ENCODE results near the gene RNF222.

- TF ChIP-seq CTCF (IDR thresholded peaks at IDR 0.05) = no peak
- TF ChIP-seq PBX3 (IDR thresholded peaks at IDR 0.05) = no peak
- no peak for TF ChIP-seq POLR2A (IDR thresholded peaks at IDR 0.05; ENCODE audit: low read length)
- no peak for TF ChIP-seq PHF8 (IDR thresholded peaks at IDR 0.05; ENCODE audit: borderline replicate concordance, low read depth)
- TF ChIP-seq REST (IDR thresholded peaks at IDR 0.05) = no peak
- no peak for TF ChIP-seq SMC3 (IDR thresholded peaks at IDR 0.05)
- no peak for TF ChIP-seq BCL3 (IDR thresholded peaks at IDR 0.05)
- TF ChIP-seq MAZ (IDR thresholded peaks at IDR 0.05; ENCODE audit: borderline replicate concordance, low read depth, low read length) = no peak
- no peak for TF ChIP-seq RARB (CRISPR knock-in tag; IDR thresholded peaks at IDR 0.05)
- TF ChIP-seq MYC (IDR thresholded peaks at IDR 0.05; ENCODE audit: borderline replicate concordance, low read length) = no peak
- TF ChIP-seq ATOH8 (CRISPR knock-in tag; IDR thresholded peaks at IDR 0.05; ENCODE audit: low read depth) = no peak
- no peak for TF ChIP-seq RAD21 (conservative IDR thresholded peaks at IDR 0.05 in 1 of 2, IDR thresholded peaks at IDR 0.05 in 1 of 2)
Observed at GRCh38 chr17:8350339-8350738, 47.3 kb downstream of the RNF222 start.
